Measurements from ENCODE around the gene DENND1B. TPM values are rescaled to one million over a fixed set of nuclear protein-coding genes. Genes with fewer than 3 reads are reported as not detected.

Gene DENND1B
- total and polyA plus RNA-seq, 2 experiments from 2014 or later = 3.7 to 18.6 TPM

DNA sequence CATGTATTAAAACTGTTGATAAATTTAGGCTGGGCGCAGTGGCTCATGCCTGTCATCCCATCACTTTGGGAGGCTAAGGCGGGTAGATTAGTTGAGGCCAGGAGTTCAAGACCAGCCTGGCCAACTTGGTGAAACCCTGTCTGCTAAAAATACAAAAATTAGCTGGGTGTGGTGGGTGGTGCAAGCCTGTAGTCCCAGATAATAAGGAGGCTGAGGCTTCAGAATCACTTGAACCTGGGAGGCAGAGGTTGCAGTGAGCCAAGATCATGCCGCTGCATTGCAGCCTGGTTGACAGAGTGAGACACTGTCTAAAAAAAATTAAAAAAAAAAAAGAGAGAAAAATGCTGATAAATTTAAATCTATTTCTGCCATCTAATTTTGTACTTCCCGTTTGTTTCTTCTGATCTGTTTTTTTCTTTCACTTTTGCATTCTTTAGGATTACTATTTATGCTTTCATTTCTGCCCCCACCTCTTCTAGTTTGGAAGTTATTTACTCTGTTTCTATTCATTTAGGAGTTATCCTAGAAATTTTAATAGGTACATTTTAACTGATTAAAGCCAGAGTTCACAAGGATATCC lies 3.2 kb upstream of the DENND1B start:
- H3K79me2 ChIP-seq = peaks cover 10% of the 10 kb centered on the region
- WGBS (ENCODE audit: low lambda C conversion rate, missing lambda C conversion rate) = 95% methylated on average over 4 of the region's 4 CpGs
- no peak for DNase-seq (ENCODE audit: low spot score)
- no peaks in the 10 kb centered on the region for H4K20me1 ChIP-seq (ENCODE audit: insufficient read depth, poor library complexity, severe bottlenecking)
- no peak overlapping the region for H3K4me3 ChIP-seq
- H3K4me2 ChIP-seq = no peak overlapping the region
- no peaks in the 10 kb centered on the region for H3K9me3 ChIP-seq (ENCODE audit: low read depth)
- no peaks in the 10 kb centered on the region for H3K27me3 ChIP-seq
- H3K4me1 ChIP-seq (ENCODE audit: insufficient read depth) = no peaks in the 10 kb centered on the region
- H3K9me2 ChIP-seq (replicated peaks; ENCODE audit: insufficient read depth) = no peaks in the 10 kb centered on the region
- no peaks in the 10 kb centered on the region for H3K36me3 ChIP-seq (replicated peaks; ENCODE audit: insufficient read depth, low read depth)
- H3K27ac ChIP-seq = no peak overlapping the region
- no peak for TF ChIP-seq EZH2phosphoT487 (IDR thresholded peaks at IDR 0.05; ENCODE audit: low read depth, severe bottlenecking, unreplicated experiment)
- TF ChIP-seq, protein P1, sequence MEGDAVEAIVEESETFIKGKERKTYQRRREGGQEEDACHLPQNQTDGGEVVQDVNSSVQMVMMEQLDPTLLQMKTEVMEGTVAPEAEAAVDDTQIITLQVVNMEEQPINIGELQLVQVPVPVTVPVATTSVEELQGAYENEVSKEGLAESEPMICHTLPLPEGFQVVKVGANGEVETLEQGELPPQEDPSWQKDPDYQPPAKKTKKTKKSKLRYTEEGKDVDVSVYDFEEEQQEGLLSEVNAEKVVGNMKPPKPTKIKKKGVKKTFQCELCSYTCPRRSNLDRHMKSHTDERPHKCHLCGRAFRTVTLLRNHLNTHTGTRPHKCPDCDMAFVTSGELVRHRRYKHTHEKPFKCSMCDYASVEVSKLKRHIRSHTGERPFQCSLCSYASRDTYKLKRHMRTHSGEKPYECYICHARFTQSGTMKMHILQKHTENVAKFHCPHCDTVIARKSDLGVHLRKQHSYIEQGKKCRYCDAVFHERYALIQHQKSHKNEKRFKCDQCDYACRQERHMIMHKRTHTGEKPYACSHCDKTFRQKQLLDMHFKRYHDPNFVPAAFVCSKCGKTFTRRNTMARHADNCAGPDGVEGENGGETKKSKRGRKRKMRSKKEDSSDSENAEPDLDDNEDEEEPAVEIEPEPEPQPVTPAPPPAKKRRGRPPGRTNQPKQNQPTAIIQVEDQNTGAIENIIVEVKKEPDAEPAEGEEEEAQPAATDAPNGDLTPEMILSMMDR (IDR thresholded peaks at IDR 0.05; ENCODE audit: poor library complexity) = no peak
- TF ChIP-seq EZH2 (IDR thresholded peaks at IDR 0.05; ENCODE audit: borderline replicate concordance) = no peak
- H2AFZ ChIP-seq = no peak overlapping the region

DNA sequence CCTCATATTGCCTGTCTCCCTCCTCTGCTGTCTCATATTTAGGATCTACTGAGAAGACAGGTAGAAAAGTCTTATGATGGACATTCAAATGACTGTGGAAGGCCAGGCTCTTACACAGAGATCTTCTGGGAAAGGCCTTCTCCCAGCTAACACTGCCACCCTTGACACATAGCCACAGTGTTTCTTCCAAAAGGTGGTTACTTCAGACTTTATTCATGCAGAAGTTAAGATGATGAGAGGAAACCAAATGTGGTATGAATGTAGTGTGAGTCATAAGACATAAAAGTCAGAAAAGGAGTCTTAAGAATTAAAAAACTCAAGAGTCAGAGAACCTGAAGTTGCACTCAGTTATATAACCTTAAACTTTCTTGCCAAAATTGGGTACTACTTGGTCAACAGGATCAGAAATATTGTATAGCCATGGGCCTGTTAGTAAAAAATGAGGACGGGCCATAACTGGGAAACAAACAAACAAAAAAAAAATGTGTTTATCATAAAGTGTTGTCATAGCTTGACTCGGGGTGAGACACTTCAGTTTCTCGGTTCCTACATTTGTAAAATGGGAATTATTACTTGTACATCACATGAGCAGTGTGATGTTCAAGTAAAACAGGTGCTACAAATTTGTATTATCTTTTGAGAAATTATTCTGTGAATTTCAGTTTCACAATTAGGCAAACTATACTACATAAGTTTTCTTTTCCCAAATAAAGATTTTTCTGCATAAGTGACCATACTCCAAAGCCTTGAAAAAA lies 1.2 kb upstream of the DENND1B start:
- Histone ChIP-seq H3K9me2 (replicated peaks; ENCODE audit: insufficient read depth) (no peaks in the 10 kb centered on the region), H3K4me1 (ENCODE audit: insufficient read depth) (no peaks in the 10 kb centered on the region), H4K20me1 (ENCODE audit: insufficient read depth, poor library complexity, severe bottlenecking) (no peaks in the 10 kb centered on the region), H2AFZ (no peak overlapping the region), H3K27me3 (no peaks in the 10 kb centered on the region), H3K79me2 (peaks cover 29% of the 10 kb centered on the region), H3K27ac (peak overlapping the region; percentile 94), H3K4me2 (no peak overlapping the region), H3K36me3 (replicated peaks; ENCODE audit: insufficient read depth, low read depth) (no peaks in the 10 kb centered on the region), H3K4me3 (no peak overlapping the region), H3K9me3 (ENCODE audit: low read depth) (no peaks in the 10 kb centered on the region)
- WGBS (ENCODE audit: low lambda C conversion rate, missing lambda C conversion rate) = 93% methylated on average over 3 of the region's 3 CpGs
- DNase-seq (ENCODE audit: low spot score) = no peak
- TF ChIP-seq EZH2 (IDR thresholded peaks at IDR 0.05; ENCODE audit: borderline replicate concordance) (no peak), EZH2phosphoT487 (IDR thresholded peaks at IDR 0.05; ENCODE audit: low read depth, severe bottlenecking, unreplicated experiment) (no peak)
- TF ChIP-seq, protein P1 (IDR thresholded peaks at IDR 0.05; ENCODE audit: poor library complexity) = no peak

DNA sequence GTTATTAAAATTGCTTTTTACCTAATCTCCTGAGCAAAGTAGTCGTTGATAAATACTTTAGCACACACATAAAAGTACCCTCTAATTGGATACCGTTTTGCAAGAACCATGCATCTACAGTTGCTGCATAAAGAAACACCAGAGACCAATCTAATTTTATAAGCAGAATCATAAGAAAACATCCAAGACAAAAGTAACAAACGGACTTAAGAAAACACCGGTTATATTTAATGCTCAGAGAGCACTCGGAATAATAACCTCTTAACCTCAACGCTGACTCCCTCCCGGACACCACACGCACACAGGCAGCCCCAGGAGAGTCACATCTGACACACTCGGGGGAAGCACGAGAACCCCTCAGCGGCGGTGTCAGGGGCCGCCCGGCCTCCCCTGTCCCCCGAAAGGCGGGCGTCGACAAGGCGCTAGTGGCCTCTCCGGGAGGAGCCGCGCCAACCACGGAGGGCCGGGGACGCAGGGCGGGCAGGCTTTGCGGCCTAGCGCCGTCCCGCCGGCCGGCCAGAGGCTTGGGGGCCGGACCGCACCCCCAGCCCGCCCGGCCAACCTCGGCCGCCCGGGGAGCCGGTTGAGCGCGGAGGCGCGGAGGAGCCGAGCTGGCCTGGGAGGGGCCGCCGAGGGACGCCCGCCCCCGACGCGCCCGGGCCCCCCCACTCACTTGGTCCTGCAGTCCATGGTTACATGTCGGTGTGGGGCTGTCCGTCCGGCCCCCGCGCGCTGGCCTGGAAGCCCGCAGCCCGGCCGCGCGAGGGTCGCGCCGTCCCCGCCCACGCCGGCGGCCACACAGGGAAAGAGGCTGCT lies 606 bp downstream of the DENND1B start:
- Histone ChIP-seq H3K27ac (peak overlapping the region; percentile 94), H3K27me3 (no peaks in the 10 kb centered on the region), H3K4me3 (peak overlapping the region; percentile 83), H3K9me3 (ENCODE audit: low read depth) (no peaks in the 10 kb centered on the region), H3K79me2 (peaks cover 40% of the 10 kb centered on the region), H3K4me2 (peak overlapping the region; percentile 90), H3K36me3 (replicated peaks; ENCODE audit: insufficient read depth, low read depth) (no peaks in the 10 kb centered on the region), H3K9me2 (replicated peaks; ENCODE audit: insufficient read depth) (no peaks in the 10 kb centered on the region), H3K4me1 (ENCODE audit: insufficient read depth) (no peaks in the 10 kb centered on the region), H4K20me1 (ENCODE audit: insufficient read depth, poor library complexity, severe bottlenecking) (no peaks in the 10 kb centered on the region), H2AFZ (peak overlapping the region; percentile 95)
- TF ChIP-seq EZH2 (IDR thresholded peaks at IDR 0.05; ENCODE audit: borderline replicate concordance) = no peak
- TF ChIP-seq, protein P1 (IDR thresholded peaks at IDR 0.05; ENCODE audit: poor library complexity) = no peak
- TF ChIP-seq EZH2phosphoT487 (IDR thresholded peaks at IDR 0.05; ENCODE audit: low read depth, severe bottlenecking, unreplicated experiment) = no peak
- DNase-seq (ENCODE audit: low spot score) = peak; percentile 69
- WGBS (ENCODE audit: low lambda C conversion rate, missing lambda C conversion rate) = 3% methylated on average over 23 of the region's 71 CpGs
